Psoas muscle (tissue), 8 donors: ENCODE measurements around the gene KCTD1. TPM values are rescaled to one million over a fixed set of nuclear protein-coding genes. Genes with fewer than 3 reads are reported as not detected.
"Not testable (repeated sequence)": the region's sequence is repeated elsewhere in the genome, so short reads cannot be mapped to it uniquely, and the experiment has no call there.

Source experiments
- ATAC-seq, 4 donors: fragments of 200-7000 bp; cut with Tn5 transposase; one replicate each; pipeline ENCODE4 v1.9.1; 2020; ENCODE audit warnings: moderate library complexity in 3 of 4, mild to moderate bottlenecking in 2 of 4
- DNase-seq, 2 donors: peaks; one replicate each; pipeline ENCODE4 v3.0.0-alpha.2; 2020
- H3K27ac ChIP-seq: fragments of 200-600 bp; one replicate; pipeline ENCODE4 v1.8.0; 2022
- H3K27me3 ChIP-seq, 3 donors: fragments of 200-600 bp in 1 of 3; one replicate each; pipeline versions ENCODE4 v1.6.1 to v1.8.0; 2013 to 2022; ENCODE audit warnings: low read length in 2 of 3, mild to moderate bottlenecking in 2 of 3, moderate library complexity in 1 of 3; ENCODE audit not compliant: insufficient read depth in 3 of 3
- H3K36me3 ChIP-seq, 2 donors: fragments of 200-600 bp in 1 of 2; one replicate each; pipeline versions ENCODE4 v1.6.1 to v1.8.0; 2013 to 2022; ENCODE audit warnings: low read depth in 1 of 2, mild to moderate bottlenecking in 1 of 2, moderate library complexity in 1 of 2; ENCODE audit not compliant: insufficient read depth in 1 of 2
- H3K4me1 ChIP-seq: fragments of 200-600 bp; one replicate; pipeline ENCODE4 v1.8.0; 2022
- H3K4me3 ChIP-seq: fragments of 200-600 bp; one replicate; pipeline ENCODE4 v1.8.0; 2022; ENCODE audit warnings: mild to moderate bottlenecking
- H3K9me3 ChIP-seq: fragments of 200-600 bp; one replicate; pipeline ENCODE4 v1.8.0; 2022
- CTCF ChIP-seq: fragments of 200-600 bp; IDR thresholded peaks from one replicate; pipeline ENCODE4 v1.8.0; 2022; ENCODE audit warnings: antibody characterized with exemption
- WGBS, 3 donors: extraction: QIAGEN DNeasy Blood & Tissue Kit; methylation state at CpG; one replicate each; pipeline versions ENCODE4 v1.1.6 to v1.1.7; 2013; 5-methylcytosine and 5-hydroxymethylcytosine counted together
- intact Hi-C, 2 donors: fragments of 100-400 bp; cut with DNase I; formaldehyde crosslinking; loops; one replicate each; pipeline versions ENCODE4 v1.11.0 to v1.14.2; 2022
- polyA plus RNA-seq, 3 donors: library from polyadenylated mRNA; stranded (reverse); fragments of 200-250 nt; gene quantifications; one replicate each; pipeline ENCODE4 v1.2.3, GENCODE V29; 2013
- total RNA-seq, 4 donors: library from RNA; stranded (reverse); fragmentation: NEBNext Ultra II Directional in 2 of 4; extraction: Animal tissue kit (Norgen Biotek cat#: 25700) in 2 of 4; gene quantifications; one replicate each; pipeline versions ENCODE4 v1.2.1 to v1.2.4, GENCODE V29; 2021 to 2023
- donor health status: healthy with polysubstance abuse.
- donor health status: DM: no; HTN: no; CAD: no; lungs with moderate emphysema.
- donor health status: Bipolar disorder and iron deficiency.
- donor health status: healthy.
- donor health status: DM: yes; HTN: yes; CAD: no.
- donor health status: DM: no; HTN: no; CAD: no.
- donor health status: DM: no; HTN: no; CAD: no.
- donor health status: DM: yes; HTN: yes; CAD: no.

Gene KCTD1
- total and polyA plus RNA-seq, 7 donors = 2.6 to 8.6 (median 3.5) TPM

- no peak overlapping the region for H3K27ac ChIP-seq
- H3K36me3 ChIP-seq = no peaks in the 10 kb centered on the region
- intact Hi-C loops = no loop called here
- no peaks in the 10 kb centered on the region for H3K9me3 ChIP-seq
- TF ChIP-seq CTCF = no peak
- H3K4me1 ChIP-seq = no peaks in the 10 kb centered on the region
- WGBS, 3 donors = 51 to 67% (median 63%) methylated on average over 8 of the region's 8 CpGs
- no peak overlapping the region for H3K4me3 ChIP-seq
- peaks cover 0 to 1% (median 0%) of the 10 kb centered on the region in 3 donors for H3K27me3 ChIP-seq
- peak in 1 of 4 donors; percentile 22 for ATAC-seq
- DNase-seq = no peak
Measured at GRCh38 chr18:26440644-26441043, 107.7 kb downstream of the KCTD1 start.

- no peak overlapping the region for H3K27ac ChIP-seq
- 86 to 88% (median 86%) methylated on average over 4 of the region's 4 CpGs for WGBS, 3 donors
Measured at GRCh38 chr18:26439537-26439936, 108.8 kb downstream of the KCTD1 start.

DNA sequence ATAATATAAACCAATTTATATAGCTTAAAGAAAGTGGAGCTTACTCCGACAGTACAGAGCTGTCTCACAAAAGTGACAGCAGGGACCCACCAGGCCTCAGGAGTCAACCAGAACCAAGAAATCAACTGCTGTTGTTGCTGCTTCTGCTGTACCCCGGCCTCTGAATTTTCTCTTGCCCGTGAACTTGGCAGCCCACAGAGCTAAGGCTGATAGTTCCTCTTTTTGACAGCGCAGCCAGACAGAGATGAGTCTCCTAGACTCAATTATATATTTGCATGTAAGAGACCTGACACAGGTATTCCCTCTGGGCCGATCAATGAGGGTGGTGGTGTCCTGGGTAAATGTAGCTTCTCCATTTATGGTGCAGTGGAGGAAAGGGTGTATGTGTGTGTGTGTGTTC lies 109.4 kb downstream of the KCTD1 start:
- no peak for DNase-seq
- H3K27me3 ChIP-seq = peaks cover 0 to 1% (median 0%) of the 10 kb centered on the region in 3 donors
- H3K36me3 ChIP-seq = no peaks in the 10 kb centered on the region
- H3K27ac ChIP-seq = no peak overlapping the region
- no peak for ATAC-seq
- H3K4me1 ChIP-seq = no peaks in the 10 kb centered on the region
- TF ChIP-seq CTCF = no peak
- no peak overlapping the region for H3K4me3 ChIP-seq
- intact Hi-C loops = no loop called here
- H3K9me3 ChIP-seq = no peaks in the 10 kb centered on the region
- WGBS, 3 donors = 86 to 95% (median 92%) methylated on average over 5 of the region's 5 CpGs

More at GRCh38 chr18:26439537-26439936, 108.8 kb downstream of the KCTD1 start:
- DNase-seq (no peak), ATAC-seq (no peak)
- Histone ChIP-seq H3K36me3 (no peaks in the 10 kb centered on the region), H3K9me3 (no peaks in the 10 kb centered on the region), H3K27me3 (peaks cover 0 to 1% (median 0%) of the 10 kb centered on the region in 3 donors), H3K4me3 (no peak overlapping the region), H3K4me1 (no peaks in the 10 kb centered on the region)
- intact Hi-C loops = no loop called here
- no peak for TF ChIP-seq CTCF

GRCh38 chr18:26437634-26438033 lies 110.7 kb downstream of the KCTD1 start:
- H3K36me3 ChIP-seq, ATAC-seq, H3K27me3 ChIP-seq, H3K9me3 ChIP-seq, DNase-seq, intact Hi-C loops, H3K27ac ChIP-seq, H3K4me1 ChIP-seq, H3K4me3 ChIP-seq: not testable (repeated sequence)
- 83 to 98% (median 87%) methylated on average over 3 of the region's 3 CpGs for WGBS, 3 donors

- WGBS, 3 donors = 75 to 83% (median 79%) methylated on average over 11 of the region's 11 CpGs
- no peak for TF ChIP-seq CTCF
- no peak overlapping the region for H3K27ac ChIP-seq
- intact Hi-C loops = no loop called here
- no peaks in the 10 kb centered on the region for H3K9me3 ChIP-seq
- ATAC-seq (no peak), DNase-seq (no peak)
- peaks cover 0 to 1% (median 0%) of the 10 kb centered on the region in 3 donors for H3K27me3 ChIP-seq
- no peaks in the 10 kb centered on the region for H3K4me1 ChIP-seq
- H3K4me3 ChIP-seq = no peak overlapping the region
- no peaks in the 10 kb centered on the region for H3K36me3 ChIP-seq
Measured at GRCh38 chr18:26436176-26437051, 111.9 kb downstream of the KCTD1 start.
